Measurements from ENCODE around the gene GATB. TPM values are rescaled to one million over a fixed set of nuclear protein-coding genes. Genes with fewer than 3 reads are reported as not detected.

The GATB gene, protein sequence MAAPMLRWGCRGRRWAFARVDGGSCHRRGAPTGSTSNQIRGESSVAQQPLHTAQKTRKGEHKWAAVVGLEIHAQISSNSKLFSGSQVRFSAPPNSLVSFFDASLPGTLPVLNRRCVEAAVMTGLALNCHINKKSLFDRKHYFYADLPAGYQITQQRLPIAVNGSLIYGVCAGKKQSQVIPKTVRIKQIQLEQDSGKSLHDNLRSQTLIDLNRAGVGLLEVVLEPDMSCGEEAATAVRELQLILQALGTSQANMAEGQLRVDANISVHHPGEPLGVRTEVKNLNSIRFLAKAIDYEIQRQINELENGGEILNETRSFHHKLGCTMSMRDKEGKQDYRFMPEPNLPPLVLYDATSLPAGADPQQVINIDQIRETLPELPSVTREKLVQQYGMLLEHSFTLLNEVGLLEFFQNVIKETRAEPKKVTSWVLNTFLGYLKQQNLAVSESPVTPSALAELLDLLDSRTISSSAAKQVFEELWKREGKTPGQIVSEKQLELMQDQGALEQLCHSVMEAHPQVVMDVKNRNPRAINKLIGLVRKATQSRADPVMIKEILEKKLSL
- total RNA-seq (19.2 and 22.7 TPM in 2 replicates), polyA plus RNA-seq (11.6 and 12.9 TPM in 2 replicates), polyA minus RNA-seq (9.7 and 10.9 TPM in 2 replicates)
- 15.5 TPM for total RNA-seq (2013)

DNA sequence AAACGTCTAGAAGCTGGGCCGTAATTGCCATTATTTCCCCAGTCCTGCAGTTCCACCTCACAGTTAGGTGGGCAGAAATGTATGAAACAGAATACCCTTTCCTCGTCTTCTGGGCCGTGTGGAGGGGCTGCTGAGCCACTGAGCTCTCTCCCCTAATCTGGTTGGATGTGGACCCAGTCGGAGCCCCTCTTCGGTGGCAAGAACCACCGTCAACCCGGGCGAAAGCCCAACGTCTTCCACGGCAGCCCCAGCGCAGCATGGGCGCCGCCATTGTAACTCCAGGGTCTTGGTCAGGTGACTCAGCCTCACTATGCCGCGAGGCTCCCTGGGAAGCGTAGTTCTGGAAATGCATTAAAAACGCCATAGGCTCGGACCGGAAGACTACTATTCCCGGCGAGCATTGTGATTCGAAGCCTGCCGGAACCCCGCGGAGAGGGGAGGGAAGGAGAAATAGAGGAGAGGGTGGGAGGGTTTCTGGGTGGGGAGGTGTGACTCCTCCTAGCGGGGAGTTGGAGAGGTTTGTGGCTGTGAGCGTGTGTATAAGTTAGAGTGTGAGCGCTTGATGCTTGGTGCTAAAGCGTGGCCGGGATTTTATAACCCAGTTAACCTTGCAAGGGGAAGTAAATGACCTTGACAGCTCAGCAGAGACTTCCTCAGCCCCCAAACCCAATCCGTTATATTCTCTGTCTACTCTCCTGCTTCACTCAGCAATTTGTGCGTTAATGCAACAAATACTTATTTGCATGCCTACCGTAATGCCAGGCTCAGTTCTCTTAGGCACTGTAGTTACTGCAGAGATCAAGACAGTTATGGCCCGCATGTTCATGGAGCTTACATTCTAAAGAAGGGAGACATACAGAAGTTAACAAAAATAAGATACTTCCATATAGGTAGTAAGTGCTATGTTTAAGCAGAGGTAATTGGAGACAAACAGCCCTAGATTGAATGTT, at the start of gene GATB:
Gene GATB, minus strand, starts transcription at position 296 of the 950 bp plus-strand sequence. Its CDS starts 25 bp downstream, at position 271.
- peaks cover 17% of the 10 kb centered on the region for H3K4me1 Mint-ChIP-seq
- ChIA-PET POLR2A (no interaction called here), CTCF (interaction anchor here (1.5 kb wide), 1 partner anchor 662 kb away, joined by 5 read pairs; no protein-coding TSS in a partner anchor)
- Histone ChIP-seq H3K4me3 (ENCODE audit: control extremely low read depth in 1 of 5, extremely low read depth in 1 of 5, insufficient read depth in 1 of 5, low read depth in 2 of 5, low read length in 4 of 5) (peak within 1 kb of the TSS; percentile 77 to 97 (median 83)), H3K9ac (ENCODE audit: low read length) (peak within 1 kb of the TSS; percentile 93), H2AFZ (ENCODE audit: insufficient read depth, low read depth, low read length, poor library complexity, severe bottlenecking) (peak within 1 kb of the TSS; percentile 99), H3K36me3 (replicated peaks in 1 of 2; ENCODE audit: control extremely low read depth in 1 of 2, control insufficient read depth in 1 of 2, extremely low read depth in 1 of 2, insufficient read depth in 2 of 2, low read length in 1 of 2) (peaks cover 5 to 11% of the 10 kb centered on the region in 2 experiments), H4K20me1 (ENCODE audit: control insufficient read depth, insufficient read depth, low read length, poor library complexity, severe bottlenecking) (no peaks in the 10 kb centered on the region), H3K9me3 (ENCODE audit: control extremely low read depth in 1 of 3, control insufficient read depth in 2 of 3, insufficient read depth in 1 of 3, low read length in 2 of 3) (no peaks in the 10 kb centered on the region), H3K27ac (ENCODE audit: low read length in 2 of 2) (peak within 1 kb of the TSS; percentile 60 to 77), H3K4me1 (ENCODE audit: control insufficient read depth in 2 of 2, insufficient read depth in 2 of 2, low read length in 2 of 2) (peaks cover 11 to 13% of the 10 kb centered on the region in 2 donors), H3K4me2 (replicated peaks; ENCODE audit: low read depth, low read length, poor library complexity, severe bottlenecking) (peak within 1 kb of the TSS; percentile 86), H3K79me2 (ENCODE audit: control insufficient read depth, insufficient read depth, low read length) (no peaks in the 10 kb centered on the region), H3K27me3 (replicated peaks in 1 of 4; ENCODE audit: control extremely low read depth in 1 of 4, control insufficient read depth in 3 of 4, insufficient read depth in 4 of 4, low read length in 3 of 4) (peaks cover 0 to 3% (median 0%) of the 10 kb centered on the region in 4 experiments)
- WGBS (ENCODE audit: insufficient coverage), result 1% methylated on average over 27 of the region's 35 CpGs
- intact Hi-C loops (cut with micrococcal nuclease), result loop anchor here (1.0 kb wide), 2 partner anchors 662 to 775 kb away; partner anchors contain the start of genes FBXW7 and RPS3A
- peak within 1 kb of the TSS; percentile 98 for H3K4me3 Mint-ChIP-seq
- ATAC-seq (ENCODE audit: low read depth), result peak; percentile 96
- H3K27me3 Mint-ChIP-seq, result peaks cover 13% of the 10 kb centered on the region
- H3K9me3 Mint-ChIP-seq (ENCODE audit: insufficient read depth), result no peaks in the 10 kb centered on the region
- peak within 1 kb of the TSS; percentile 96 for H3K27ac Mint-ChIP-seq
- no peak for TF ChIP-seq EZH2 (IDR thresholded peaks at IDR 0.05; ENCODE audit: borderline replicate concordance, insufficient read depth, low read depth, low read length, poor library complexity, severe bottlenecking)
- TF ChIP-seq, protein P1, sequence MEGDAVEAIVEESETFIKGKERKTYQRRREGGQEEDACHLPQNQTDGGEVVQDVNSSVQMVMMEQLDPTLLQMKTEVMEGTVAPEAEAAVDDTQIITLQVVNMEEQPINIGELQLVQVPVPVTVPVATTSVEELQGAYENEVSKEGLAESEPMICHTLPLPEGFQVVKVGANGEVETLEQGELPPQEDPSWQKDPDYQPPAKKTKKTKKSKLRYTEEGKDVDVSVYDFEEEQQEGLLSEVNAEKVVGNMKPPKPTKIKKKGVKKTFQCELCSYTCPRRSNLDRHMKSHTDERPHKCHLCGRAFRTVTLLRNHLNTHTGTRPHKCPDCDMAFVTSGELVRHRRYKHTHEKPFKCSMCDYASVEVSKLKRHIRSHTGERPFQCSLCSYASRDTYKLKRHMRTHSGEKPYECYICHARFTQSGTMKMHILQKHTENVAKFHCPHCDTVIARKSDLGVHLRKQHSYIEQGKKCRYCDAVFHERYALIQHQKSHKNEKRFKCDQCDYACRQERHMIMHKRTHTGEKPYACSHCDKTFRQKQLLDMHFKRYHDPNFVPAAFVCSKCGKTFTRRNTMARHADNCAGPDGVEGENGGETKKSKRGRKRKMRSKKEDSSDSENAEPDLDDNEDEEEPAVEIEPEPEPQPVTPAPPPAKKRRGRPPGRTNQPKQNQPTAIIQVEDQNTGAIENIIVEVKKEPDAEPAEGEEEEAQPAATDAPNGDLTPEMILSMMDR (IDR thresholded peaks at IDR 0.05), result peak; percentile 74
- DNase-seq, result peak; percentile 95
